GM19324 (cell line): ENCODE data around the gene BCLAF1.

ENCODE experiments used
- ATAC-seq: cut with Tn5 transposase; IDR thresholded peaks from one replicate; pipeline ENCODE4 v1.9.1; 2021; ENCODE audit warnings: mild to moderate bottlenecking, moderate library complexity; ENCODE audit not compliant: unreplicated experiment, low FRiP score

The BCLAF1 gene, protein sequence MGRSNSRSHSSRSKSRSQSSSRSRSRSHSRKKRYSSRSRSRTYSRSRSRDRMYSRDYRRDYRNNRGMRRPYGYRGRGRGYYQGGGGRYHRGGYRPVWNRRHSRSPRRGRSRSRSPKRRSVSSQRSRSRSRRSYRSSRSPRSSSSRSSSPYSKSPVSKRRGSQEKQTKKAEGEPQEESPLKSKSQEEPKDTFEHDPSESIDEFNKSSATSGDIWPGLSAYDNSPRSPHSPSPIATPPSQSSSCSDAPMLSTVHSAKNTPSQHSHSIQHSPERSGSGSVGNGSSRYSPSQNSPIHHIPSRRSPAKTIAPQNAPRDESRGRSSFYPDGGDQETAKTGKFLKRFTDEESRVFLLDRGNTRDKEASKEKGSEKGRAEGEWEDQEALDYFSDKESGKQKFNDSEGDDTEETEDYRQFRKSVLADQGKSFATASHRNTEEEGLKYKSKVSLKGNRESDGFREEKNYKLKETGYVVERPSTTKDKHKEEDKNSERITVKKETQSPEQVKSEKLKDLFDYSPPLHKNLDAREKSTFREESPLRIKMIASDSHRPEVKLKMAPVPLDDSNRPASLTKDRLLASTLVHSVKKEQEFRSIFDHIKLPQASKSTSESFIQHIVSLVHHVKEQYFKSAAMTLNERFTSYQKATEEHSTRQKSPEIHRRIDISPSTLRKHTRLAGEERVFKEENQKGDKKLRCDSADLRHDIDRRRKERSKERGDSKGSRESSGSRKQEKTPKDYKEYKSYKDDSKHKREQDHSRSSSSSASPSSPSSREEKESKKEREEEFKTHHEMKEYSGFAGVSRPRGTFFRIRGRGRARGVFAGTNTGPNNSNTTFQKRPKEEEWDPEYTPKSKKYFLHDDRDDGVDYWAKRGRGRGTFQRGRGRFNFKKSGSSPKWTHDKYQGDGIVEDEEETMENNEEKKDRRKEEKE

DNA sequence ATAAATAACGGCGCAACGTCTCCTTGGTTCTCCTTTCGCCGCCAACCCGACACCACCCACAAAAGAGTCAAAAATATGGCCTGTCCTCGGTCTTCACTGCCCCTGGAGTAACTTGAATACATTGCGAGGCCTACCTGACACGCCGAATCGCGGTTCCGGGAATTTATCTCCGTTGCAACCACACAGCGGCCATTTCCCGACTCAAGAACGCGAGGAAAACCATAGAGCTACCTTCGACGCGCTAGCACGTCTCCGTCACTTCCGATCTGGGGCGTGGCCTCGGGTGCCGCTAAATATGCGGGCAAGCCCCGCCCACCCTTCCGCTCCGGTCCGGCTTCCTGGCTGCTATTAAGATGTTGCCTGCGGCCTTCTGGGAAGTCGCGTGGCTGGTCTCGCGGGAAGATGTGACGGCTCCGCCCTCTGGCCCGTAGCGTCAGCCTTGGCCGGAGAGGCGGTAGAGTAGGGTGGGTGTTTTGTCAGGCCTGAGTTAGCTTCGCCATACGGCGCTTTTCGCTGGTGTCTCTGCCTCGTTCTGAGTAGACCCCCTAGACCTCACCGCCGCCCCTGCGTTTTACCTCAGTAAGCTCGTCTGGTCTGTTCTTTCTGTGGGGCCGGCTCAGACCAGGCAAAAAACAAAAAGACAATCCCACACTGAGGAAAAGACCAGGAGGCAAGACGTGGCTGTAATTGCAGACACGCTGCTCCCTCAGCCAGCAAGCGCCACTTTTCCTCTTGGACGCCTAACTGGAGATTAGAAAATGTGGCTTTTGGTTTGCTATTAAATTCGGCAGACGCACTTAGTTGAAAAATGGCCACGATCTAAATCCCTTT, at the start of gene BCLAF1:
TSS of gene BCLAF1 (minus strand) at position 268 of the 831 bp plus-strand sequence. CDS start 9,980 bp downstream, outside the sequence.
- peak; percentile 96 for ATAC-seq

DNA sequence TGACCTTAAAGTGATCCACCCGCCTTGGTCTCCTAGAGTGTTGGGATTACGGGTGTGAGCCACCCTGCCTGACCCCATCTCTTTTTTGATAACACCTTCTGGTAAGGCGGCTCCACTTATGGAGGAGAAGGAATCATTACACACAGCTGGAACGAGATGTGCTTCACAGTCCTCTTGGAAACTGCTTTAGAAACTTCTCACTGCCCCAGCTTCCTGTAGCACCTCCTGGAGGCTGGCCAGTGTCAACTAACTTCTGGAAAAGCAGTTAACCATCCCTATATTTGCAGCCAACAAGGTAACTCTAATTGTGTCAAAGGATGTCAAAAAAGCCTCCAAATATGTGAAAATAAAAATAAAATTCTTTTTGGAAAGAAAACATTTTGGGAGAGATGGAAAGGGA, 48.8 kb upstream of the BCLAF1 start:
- ATAC-seq = no peak

DNA sequence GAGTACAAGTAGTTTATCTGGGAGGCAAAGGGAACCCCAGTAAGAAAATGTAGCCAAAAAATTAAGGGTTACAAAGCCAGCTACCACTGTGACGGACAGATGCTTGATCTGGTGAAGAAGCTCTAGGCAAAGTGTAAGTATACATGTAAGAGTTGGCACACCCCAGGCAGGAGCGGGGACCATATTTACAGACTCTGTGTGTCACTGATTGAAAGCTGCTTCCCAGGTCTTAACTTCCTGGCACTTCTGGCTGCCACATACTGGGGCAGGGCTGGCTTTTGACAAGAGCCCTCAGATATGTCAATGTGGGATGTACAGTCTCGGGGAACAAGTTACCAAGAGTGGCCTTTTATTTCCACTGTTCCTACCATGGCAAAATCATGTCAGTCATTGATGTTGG, 48.0 kb upstream of the BCLAF1 start:
- no peak for ATAC-seq

DNA sequence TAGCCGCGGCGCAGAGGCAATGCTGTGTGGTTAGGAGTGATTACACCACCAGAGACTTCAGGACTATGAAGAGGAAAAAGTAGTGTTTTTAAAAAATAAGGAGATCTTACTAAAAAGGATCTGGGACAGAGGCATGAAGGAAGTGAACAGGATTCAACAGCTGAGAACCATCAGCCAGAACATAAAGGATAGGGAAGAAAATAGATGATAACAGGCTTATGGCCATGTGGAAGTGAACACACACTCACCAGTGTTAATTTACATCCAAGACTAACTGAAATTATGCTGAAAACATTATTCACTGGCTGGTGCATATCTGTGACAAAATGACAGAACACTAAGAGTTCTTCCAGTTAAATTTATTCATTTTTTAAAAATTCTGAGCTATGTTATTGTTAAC, 47.5 kb upstream of the BCLAF1 start:
- no peak for ATAC-seq

DNA sequence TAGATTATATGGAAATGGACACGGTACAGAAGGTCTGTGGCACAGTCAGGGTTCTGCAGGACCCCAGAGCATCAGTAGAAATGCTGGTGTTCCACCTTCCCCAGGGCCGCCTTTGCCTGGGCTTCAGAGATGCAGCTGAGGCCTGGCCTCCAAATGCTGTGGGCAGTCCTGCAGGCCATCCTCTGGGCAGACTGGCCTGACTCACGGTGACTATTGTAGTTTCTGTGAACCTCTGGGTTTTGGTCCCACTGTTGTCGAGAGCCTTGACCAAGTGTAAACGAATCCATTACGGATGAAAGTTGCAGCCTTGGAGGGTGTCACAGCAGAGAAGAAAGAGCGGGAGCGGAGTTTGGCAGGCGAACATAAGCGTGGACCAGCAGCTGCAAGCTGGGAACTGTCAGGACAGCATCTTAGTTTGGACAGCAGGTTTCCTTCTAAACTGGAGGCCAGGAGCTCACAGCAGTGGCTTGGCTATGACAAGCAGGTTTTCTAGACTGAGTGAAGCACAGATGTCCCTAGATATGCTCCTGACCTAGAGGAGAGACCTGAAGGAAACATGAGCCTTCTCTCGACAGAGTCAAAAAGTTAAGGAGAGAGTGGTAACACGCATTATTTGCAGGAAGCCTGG, 46.2 kb upstream of the BCLAF1 start:
- ATAC-seq = no peak

DNA sequence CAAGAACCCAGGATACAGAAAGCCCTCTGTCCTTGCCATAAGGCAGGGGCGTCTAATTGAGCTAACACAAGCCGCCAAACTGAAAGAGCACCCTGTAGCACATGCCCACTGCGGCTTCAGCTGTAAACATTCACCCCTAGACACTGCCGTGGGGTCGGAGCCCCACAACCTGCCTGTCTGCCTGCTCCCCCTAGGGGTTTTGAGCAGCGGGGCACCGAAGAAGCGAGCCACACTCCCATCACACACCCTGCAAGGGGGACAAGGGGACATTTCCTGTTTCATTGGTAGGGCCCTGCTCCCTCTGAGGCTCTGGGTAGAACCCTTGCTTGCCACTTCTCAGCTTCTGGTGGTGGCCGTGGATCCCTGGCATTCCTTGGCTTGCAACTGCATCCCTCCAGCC, 45.2 kb upstream of the BCLAF1 start:
- ATAC-seq = no peak

DNA sequence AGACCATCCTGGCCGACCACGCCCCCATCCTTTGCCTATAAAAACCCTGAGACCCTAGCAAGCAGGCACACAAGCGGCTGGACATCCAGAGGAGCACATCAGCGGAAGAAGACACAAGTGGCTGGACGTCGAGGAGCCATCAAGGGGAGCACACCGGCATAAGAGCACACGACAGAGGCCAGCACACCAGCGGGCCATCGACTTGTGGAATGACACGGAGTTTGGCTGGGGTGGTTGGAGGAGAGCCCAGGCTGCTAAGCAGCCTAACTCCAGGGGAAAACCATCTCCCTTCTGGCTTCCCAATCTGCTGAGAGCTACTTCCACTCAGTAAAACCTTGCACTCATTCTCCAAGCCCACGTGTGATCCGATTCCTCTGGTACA, 44.8 kb upstream of the BCLAF1 start:
- no peak for ATAC-seq

DNA sequence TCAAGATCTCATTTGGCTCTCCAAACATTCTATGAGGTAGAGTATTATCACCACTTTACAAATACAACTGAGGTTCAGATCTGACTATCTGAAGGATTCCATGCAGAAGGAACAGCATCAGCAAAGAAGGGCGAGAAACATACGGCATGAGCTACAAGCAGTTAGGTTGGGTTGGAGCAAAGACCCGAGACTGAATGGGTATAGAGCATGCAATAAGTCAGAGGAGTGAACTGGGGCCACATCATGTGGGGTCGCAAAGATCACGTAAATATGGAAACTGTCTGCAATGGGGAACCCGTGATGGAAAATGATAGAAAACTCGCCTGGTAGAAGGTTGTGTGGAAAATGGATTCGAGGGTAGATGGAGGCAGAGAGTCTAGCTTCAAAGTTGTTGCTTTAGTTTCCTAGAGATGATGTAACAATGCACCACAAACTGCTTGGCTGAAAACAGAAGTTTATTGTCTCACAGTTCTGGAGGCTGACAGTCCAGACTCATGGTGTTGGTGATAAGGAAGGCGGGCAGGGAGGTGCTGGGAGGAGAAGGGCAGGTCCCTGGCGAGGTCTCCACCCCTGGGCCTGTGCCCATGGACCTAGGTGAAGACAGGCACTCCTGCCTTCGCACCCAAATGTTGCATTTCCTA, 44.3 kb upstream of the BCLAF1 start:
- ATAC-seq = no peak

DNA sequence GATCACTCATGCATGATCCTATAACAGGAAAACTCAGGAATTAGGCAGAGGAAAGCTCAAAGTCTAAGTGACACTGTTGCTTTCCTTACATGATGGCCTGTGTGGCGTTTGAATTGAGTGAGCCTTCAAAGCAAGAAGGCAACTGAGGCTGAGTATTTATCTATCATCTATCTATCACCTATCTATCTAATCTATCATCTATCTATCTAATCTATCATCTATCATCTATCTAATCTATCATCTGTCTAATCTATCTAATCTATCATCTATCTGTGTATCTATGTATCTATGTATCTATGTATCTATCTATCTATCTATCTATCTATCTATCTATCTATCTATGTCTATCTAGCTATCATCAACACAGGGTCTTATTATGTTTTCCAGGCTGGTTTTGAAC, 41.8 kb upstream of the BCLAF1 start:
- ATAC-seq = no peak

- ATAC-seq = no peak
These were observed 41.0 kb upstream of the BCLAF1 start for GRCh38 chr6:136330634-136331033.

DNA sequence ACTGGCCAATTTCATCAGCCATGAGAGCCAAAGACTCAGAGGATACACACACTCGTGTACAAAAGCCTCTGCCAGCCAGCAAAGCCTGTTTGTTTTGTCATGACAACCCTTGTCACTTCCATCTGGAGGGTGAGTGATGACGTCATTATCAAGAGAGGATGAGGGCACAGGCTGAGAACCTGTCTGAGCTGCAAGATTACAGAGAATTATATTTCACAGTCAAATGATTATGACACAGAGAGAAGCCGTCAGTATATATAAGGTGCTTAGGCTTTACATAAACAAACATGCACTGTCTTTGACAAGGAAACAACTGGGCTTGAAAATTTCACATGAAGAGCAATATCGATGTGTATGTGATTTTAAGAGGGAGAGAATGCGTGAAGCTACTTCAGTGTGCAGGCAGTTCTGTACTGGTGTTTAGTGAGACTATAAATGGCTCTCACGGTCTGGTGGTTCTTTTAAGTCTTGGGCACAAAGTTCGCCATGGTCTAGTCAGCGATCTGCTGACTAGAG, 36.5 kb upstream of the BCLAF1 start:
- no peak for ATAC-seq

DNA sequence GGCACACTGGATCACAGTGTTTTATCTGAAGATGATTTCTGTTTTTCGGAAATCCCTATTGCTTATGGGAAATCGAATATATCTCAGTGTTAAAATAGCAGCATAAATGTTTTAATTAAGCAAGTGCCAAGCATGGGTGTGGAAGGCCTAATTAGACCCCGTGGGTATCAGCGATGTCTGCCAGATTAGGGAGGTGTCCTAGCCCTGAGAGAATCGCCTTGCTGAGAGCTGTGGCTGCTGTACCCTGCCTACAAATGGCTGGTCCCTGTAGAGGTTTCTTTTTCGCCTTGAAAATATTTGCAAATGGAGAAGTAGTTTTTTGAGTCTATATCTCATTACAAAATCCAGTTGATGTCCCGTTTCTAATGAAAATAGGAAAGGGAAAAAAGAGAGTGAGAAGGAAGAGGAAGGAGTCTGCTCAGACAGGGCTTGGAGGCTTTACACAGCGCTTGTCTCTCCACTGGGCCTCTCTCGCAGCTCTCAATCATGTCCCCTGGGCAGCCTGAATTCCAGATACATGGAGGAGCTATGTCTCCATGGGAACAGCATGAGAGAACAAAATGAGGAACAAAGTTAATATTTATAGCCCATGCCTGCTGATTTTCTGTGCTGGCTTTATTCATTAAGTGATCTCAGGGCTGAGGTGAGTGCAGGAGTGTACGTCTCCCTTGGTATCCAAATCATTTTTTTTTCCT, 35.2 kb upstream of the BCLAF1 start:
- ATAC-seq = no peak

- no peak for ATAC-seq
These were observed 33.9 kb upstream of the BCLAF1 start for GRCh38 chr6:136323431-136324112.

DNA sequence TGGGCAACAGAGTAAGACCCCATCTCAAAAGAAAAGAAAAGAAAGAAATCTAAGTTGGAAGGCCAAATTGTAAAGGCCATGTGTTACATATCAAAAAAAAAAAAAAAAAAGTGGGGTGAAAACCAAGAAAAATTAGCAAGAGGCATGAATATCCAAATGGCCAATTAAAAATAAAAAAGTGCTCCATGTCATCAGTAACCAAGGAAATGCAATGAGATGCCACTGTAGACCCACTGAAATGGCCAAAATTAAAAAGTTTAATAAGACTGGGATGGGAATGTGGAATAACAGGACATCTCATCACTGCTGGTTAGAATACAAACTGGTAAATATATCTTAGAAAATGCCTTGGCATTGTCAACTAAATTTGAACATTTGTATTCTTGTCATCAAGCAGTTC, 30.1 kb upstream of the BCLAF1 start:
- ATAC-seq = no peak

GRCh38 chr6:136318676-136319075, 29.0 kb upstream of the BCLAF1 start:
- ATAC-seq = no peak

DNA sequence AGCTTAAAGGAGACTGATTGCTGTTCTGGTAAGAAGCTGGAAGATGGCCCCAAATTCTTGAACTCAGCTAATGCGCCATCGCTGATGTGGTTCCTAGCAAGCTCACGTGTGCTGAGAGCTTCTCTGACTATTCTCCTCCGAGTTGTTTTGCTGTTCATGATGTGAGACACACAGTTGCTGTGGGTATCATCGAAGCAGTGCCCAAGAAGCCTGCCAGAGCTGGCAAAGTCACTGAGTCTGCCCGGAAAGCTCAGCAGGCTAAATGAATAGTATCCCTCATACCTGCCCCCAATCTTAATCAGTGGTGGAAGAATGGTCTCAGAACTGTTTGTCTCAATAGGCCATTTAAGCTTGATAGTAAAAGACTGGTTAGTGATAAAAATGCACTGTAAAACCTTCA, 28.3 kb upstream of the BCLAF1 start:
- ATAC-seq = no peak

DNA sequence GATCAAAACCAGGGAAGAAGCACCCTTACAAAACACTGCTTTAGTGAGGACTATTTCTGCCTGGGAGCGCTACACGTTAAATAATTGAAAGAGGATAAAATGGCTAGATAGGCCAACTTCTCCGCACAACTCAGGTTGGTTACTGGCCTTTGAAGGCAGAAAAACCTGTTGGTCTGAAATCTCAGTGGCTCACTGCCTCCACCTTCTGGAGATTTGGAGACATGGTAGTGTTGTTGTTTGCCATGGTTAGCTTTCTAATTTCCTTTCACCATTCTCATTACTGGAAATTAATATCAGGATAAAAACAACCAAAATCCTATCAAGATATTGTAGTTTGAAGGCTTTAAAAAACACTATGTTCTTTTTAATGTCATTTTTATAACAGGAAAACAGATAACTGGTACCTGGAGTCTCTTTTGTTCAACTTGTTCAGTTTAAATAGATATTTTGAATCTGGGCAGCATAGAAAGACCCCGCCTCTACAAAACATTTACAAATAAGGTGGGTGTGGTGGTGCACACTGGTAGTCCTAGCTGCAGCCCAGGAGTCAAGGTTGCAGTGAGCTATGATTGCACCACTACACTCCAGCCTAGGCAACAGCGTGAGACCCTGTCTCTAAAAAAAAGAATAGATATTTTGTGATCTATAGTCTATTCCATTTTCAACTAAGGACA, 27.5 kb upstream of the BCLAF1 start:
- ATAC-seq = peak; percentile 81

- no peak for ATAC-seq
These were observed 25.9 kb upstream of the BCLAF1 start for GRCh38 chr6:136315594-136315993.
